AG09319 (cell line): ENCODE results near the gene ANKRD34A.
A peak's percentile ranks its signal among the peaks of the same experiment; 100 is the strongest.
"Not testable (repeated sequence)": the region's sequence is repeated elsewhere in the genome, so short reads cannot be mapped to it uniquely, and the experiment has no call there.

ENCODE experiments used
- DNase-seq: peaks from one replicate; pipeline ENCODE4 v3.0.0-alpha.2; 2010; ENCODE audit warnings: low read depth; ENCODE audit errors: extremely low read depth
- CTCF ChIP-seq: IDR thresholded peaks from 2 replicates; pipeline ENCODE4 v1.5.1; 2011; ENCODE audit warnings: low read depth, mild to moderate bottlenecking, inconsistent platforms, low read length, moderate library complexity

Gene ANKRD34A

GRCh38 chr1:145937436-145937835 is 26.9 kb downstream of the ANKRD34A start:
- DNase-seq, result no peak
- no peak for TF ChIP-seq CTCF

GRCh38 chr1:145936247-145936646 is 28.1 kb downstream of the ANKRD34A start:
- DNase-seq, result no peak
- no peak for TF ChIP-seq CTCF

GRCh38 chr1:145935708-145936107 is 28.7 kb downstream of the ANKRD34A start:
- DNase-seq, result no peak
- no peak for TF ChIP-seq CTCF

- DNase-seq, result not testable (repeated sequence)
Observed at GRCh38 chr1:145932522-145933009, 31.8 kb downstream of the ANKRD34A start.

GRCh38 chr1:145927916-145928643 is 36.3 kb downstream of the ANKRD34A start:
- TF ChIP-seq CTCF, result no peak
- no peak for DNase-seq

GRCh38 chr1:145927063-145927886 is 37.1 kb downstream of the ANKRD34A start, which contains the start of gene RBM8A:
Gene RBM8A, minus strand, starts transcription at chr1:145927484. Its CDS starts 58 bp downstream, at chr1:145927426.
- peak; percentile 96 for DNase-seq
- TF ChIP-seq CTCF, result peak; percentile 70

DNA sequence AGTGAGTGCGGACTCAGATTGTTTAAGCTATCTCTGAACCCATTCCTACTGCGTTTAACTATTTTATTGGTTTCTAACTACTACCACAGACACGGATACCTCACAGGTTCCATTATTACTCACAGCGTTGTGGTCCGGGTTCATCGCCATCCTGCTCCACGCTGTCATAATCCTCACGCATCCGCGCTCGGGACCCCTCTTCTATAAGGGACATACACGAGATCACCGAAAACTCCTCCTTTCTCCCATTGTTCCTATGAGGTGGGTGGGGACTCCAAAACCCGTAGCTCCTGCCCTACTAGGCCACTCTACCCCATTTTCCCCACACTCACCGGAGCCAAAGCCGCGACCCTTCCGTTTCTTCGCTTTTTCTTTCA is 37.7 kb downstream of the ANKRD34A start:
- DNase-seq, result no peak
- no peak for TF ChIP-seq CTCF
